ENCODE measurements around the gene WWP2.
"Not testable (repeated sequence)": the region's sequence is repeated elsewhere in the genome, so short reads cannot be mapped to it uniquely, and the experiment has no call there.

WWP2 gene

DNA sequence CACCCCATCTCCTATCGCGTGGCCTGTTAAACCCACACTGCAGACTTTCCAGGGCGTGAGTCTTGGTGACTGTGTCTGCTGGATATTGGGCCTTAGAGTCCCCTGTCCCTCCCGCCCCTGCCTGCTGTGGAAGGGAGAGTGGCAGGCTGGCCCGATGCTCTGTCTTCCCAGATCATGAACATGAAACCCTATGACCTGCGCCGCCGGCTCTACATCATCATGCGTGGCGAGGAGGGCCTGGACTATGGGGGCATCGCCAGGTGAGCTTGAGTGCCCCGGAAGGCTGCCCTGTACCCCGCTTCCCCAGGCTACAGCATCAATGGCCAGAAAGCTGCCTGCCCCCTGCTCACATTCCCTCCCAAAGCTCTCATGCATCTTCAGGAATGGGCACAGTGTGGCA lies 169.5 kb downstream of the WWP2 start:
- DNase-seq = no peak

DNA sequence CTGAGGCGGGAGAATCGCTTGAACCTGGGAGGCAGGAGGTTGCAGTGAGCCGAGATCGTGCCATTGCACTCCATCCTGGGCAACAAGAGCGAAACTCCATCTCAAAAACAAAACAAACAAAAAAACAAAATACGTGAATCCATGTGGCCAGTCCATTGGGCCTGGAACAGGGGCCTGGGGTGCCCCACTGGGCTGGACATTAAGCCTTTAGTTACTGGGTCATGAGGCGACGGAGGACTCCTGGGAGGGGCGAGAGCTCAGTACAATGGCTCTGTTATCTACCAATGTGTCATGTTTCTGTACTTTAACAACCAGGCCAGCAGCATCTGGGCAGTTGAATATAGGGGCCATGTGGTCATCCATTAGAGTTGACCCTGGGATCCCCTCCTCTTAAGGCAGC lies 170.1 kb downstream of the WWP2 start:
- no peak for DNase-seq

DNA sequence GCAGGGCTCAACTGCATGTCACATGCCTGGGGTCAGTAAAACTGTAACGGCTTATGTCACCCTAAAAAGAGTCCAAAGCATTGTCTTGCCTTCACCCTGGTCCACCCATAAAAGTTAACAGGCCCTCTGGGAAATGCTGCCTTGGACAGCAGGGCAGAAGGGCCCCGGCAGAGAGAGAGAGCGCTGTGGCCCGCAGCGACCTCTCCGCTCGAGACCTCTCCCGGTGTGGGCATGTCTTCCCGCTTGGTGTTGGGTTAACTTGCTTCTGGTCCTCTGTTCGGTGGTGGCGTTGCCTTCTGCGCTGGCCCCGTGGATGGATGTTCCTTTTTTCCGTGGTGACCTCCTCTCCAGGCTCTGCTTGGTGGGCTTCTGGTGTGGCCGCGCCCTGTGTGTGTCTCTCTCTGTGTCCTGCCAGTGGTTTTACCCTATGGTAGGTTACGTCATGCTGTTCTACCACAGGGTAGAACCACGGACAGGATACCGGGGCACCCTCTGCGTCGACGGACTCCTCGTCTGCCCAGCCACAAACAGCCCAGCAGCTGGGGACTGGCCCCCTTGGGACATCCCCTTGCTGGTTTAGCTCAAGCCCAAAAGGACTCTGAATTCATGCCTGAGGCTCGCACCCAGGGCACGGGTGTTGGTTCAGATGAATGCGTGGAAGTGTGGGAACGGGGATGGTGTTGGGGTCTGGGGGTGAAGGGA lies 170.7 kb downstream of the WWP2 start:
- no peak for DNase-seq

DNA sequence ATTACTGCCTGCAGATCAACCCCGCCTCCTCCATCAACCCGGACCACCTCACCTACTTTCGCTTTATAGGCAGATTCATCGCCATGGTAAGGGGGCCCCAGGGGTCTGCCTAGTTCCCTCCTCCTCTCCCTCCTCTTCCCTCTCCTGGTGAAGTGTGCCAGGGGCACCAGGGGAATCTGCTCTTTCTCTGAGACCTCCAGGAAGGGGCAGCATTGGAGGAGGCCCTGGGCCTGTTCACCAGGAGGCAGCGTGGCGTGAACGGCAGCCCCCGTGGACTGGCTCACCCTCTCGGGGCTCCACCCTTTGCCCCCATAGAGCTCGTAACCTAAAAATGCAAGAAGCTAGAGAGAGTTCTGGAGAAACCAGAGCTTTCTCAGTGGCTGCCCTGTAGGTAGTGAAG lies 171.9 kb downstream of the WWP2 start:
- no peak for DNase-seq

DNA sequence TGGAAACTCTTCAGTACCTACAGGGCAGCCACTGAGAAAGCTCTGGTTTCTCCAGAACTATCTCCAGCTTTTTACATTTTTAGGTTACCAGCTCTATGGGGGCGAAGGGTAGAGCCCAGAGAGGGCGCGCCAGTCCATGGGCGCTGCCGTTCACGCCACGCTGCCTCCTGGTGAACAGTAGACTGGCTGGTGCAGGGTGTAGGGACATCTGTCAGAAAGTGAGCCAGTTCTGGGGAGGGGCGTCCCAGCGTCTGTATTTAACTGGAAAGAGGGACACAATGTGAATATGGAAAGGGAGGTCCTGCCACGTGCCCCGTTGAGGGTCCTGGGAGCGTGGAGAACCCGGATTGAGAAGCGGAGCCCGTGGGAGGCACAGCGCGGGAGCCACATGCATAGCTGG lies 172.6 kb downstream of the WWP2 start:
- no peak for DNase-seq

DNA sequence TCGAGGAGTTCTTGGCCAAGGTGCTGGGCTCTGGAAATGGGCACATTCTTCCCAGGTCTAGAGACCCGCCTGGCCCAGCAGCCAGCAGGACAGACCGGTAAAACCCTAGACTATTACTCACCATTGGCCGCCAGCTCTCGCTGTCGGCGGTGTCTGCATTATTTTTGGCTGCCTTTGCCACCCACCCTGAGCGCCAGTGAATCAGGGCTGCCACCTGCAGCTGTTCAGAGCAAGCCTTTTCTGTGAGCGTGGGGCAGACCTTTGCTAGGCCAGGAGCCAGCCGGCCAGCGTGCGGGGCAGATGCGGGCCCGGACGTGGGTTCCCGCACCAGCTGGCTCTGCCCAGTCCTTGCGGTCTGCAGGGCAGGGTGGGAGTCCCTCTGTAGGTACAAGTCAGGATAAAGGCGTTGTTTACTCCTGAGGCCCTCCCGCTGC lies 173.2 kb downstream of the WWP2 start:
- DNase-seq = no peak

DNA sequence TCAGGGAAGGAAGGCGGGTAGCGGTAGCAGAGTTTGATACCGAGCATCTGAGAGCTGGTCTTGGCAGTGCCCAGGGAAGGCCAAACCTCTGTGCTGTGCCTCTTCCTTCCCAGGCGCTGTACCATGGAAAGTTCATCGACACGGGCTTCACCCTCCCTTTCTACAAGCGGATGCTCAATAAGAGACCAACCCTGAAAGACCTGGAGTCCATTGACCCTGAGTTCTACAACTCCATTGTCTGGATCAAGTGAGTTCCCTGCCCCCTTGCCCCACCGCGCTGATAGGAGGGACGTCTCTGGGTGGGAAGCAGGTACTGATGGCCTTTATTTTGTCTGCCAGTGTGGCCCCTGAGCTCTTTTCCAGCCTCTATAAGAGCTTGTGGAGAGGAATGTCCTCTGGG lies 173.6 kb downstream of the WWP2 start:
- no peak for DNase-seq

DNA sequence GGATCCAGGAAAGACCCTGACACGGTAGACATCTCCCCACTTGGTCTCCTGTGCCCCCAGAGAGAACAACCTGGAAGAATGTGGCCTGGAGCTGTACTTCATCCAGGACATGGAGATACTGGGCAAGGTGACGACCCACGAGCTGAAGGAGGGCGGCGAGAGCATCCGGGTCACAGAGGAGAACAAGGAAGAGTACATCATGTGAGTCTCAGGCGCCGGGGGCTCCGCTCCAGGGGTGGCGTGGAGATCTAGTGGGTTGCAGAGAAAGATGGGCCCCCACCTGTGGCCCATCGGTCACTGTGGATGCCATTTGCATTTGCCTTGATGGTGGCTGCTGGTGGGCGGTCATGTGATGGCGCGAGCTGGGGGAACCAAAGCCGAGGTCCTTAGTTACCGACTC lies 174.1 kb downstream of the WWP2 start:
- DNase-seq = no peak

DNA sequence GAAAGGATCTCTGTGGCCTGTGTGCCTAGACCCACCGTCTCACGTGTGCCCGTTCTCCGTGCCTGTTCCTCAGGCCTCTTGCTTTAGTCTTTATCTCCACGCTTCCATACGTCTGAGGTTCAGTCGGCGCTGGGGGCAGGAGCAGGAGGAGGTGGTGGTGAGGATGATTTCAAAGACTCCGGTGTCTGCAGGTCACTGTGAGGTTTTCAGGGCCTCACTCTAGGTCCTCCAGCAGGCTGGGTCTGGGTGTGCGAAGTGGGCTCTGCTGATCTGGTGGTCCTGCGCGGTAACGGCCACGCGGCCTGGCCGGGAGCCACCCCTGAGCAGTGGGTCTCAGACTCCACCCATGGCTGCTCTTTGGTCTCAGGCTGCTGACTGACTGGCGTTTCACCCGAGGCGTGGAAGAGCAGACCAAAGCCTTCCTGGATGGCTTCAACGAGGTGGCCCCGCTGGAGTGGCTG lies 174.6 kb downstream of the WWP2 start:
- no peak for DNase-seq

DNA sequence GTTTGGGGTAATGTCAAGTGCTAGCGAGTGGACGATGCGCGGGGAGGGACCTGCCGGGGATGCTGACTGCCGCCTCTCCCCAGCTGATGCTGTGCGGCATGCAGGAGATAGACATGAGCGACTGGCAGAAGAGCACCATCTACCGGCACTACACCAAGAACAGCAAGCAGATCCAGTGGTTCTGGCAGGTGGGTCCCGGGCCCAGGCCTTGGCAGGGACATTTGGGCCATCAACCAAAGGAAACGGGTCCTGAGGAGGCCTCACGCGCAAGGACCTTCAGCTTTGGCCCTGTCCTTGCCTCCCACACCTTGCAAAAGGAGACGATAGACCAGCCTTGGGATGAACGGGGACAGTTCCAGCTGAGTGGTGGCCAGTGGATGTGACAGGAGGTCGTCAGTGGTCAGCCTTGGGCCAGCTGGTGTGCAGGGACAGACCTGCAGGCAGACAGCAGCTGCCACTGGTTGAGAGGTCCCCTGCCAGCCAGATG lies 175.4 kb downstream of the WWP2 start:
- no peak for DNase-seq

DNA sequence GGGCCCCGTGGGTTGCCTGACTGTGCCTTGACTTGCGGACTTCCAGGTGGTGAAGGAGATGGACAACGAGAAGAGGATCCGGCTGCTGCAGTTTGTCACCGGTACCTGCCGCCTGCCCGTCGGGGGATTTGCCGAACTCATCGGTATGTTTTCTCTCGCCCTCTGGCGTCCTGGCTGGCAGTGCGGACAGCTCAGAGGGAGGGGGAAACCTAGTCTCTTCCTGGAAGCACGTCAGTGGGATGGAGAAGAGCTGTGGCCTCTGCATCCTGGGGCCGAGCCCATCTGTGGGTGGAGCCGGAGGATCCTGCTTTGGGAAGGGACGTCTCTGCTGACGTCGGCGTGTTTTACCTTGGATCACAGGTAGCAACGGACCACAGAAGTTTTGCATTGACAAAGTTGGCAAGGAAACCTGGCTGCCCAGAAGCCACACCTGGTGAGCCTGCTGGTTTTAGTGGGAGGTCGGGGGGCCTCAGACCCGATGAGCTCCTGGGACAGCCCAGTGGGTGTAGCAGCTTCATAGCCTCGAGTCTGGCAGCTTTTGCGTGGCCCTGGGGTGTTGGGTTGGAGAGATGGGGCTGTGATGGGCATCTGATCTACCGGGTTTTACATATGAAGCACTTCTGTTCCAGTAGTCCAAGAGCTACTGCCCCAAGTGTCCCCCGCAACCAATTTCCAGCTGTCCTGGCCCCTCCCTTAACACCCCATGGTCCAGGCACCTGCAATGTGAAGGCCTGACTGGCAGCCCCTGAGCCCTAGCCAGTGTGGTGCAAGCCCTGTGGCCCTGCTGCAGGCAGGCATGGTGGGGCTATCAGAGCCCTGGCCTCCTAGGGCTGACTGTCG lies 177.1 kb downstream of the WWP2 start:
- DNase-seq = no peak

DNA sequence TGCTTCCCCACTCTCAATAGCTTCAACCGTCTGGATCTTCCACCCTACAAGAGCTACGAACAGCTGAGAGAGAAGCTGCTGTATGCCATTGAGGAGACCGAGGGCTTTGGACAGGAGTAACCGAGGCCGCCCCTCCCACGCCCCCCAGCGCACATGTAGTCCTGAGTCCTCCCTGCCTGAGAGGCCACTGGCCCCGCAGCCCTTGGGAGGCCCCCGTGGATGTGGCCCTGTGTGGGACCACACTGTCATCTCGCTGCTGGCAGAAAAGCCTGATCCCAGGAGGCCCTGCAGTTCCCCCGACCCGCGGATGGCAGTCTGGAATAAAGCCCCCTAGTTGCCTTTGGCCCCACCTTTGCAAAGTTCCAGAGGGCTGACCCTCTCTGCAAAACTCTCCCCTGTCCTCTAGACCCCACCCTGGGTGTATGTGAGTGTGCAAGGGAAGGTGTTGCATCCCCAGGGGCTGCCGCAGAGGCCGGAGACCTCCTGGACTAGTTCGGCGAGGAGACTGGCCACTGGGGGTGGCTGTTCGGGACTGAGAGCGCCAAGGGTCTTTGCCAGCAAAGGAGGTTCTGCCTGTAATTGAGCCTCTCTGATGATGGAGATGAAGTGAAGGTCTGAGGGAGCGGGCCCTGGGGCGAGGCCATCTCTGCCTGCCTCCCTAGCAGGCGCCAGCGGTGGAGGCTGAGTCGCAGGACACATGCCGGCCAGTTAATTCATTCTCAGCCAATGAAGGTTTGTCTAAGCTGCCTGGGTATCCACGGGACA lies 177.9 kb downstream of the WWP2 start:
- DNase-seq = no peak

DNA sequence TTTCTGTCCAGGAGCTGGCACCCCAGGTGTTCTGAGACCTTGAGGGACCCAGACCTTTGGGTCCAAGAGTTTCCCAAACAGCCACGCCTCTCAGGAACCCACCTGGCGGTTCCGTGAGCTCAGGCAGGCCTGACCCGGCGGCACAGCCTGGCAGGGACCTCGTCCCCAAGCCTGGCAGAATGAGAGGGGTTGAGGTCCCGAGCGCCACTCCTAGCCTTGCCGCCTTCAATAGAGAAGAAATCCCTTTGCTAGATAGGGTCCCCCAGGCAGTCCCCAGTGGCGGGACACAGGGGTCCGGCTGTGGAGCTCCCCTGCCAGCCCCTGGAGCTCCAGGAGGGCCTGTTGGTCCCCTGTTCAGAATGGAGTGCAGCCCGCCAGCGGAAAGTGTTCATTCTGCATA lies 178.5 kb downstream of the WWP2 start:
- no peak for DNase-seq

DNA sequence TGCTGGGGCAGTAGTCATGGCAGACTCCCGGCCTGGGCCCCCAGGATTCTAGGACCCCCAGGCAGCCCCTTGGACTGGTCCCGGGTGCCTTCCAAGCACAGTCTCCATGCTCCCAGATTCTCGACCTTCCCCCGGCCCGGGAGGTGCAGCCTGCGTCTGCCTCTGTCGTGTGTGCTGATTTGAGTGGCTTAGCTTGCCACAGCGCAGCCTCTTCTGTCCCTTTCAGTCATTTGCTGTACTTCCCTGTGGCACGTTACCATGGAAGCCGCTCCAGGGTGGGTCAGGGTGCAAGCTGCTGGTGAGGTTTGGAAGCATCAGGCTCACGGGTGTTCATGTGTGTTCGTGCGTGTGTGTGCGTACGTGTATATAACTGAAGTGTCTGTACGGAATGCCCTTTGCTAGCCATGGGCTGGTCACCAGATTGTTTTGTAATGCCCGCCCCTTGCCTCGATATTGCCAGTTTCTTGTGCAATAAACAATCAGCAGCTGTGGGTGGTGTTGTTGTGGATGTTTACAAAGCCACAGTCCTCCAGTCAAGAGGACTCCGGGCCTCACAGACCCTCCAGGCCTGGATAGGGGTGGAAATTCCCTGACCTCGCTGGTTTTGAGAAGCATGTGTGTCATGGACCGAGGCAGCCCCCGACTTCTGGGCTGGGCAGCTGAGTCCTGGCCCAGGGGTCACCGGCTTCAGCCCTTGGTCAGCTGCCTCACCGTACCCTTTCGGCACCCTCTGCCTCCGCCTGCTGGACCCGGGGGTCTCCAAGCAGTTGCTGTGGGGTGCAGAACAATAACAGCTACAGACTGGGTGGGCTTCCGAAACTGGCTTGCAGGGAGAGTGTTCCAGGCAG lies 179.3 kb downstream of the WWP2 start:
- no peak for DNase-seq

DNA sequence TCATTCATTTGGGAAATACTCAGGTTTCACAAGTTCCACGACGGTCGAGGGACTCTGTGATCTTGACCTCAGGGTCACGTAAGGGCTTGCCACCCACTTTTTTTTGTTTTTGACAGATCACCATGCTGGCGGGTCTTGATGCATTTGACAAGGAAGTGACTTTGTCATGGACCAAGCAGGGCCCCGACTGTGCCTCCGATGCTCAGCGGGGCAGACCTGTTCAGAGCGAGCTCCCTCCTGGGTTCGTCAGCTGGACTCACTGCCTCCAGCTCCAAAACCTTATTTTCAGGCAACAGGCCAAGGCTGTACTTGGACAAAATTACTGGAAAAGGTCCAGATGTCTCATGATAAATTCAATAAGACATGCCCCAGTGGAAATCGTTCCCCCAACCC lies 180.0 kb downstream of the WWP2 start:
- no peak for DNase-seq

DNA sequence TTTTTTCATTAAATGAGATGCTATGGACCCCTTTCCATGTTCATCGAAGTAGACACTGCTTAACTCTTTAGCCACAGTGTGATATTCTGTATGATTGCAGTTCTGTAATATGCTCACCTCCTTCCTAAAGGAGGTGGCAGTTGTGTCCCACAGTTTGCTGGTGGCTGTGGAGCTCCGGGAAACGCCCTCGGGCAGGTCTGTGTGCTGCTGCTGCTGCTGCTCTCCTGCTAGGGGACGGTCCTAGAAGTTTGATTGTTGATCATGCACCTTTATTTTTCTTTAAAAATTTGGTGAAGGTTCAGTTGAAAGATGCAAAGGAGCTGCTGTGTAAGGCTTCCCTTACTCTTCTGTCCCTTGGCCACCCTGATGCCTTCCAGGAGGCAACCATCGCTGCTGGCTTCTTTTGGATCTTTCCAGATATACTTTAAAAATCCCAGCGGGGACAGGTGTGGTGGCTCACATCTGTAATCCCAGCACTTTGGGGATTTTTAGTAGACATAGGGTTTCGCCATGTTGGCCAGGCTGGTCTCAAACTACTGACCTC lies 180.6 kb downstream of the WWP2 start:
- no peak for DNase-seq

DNA sequence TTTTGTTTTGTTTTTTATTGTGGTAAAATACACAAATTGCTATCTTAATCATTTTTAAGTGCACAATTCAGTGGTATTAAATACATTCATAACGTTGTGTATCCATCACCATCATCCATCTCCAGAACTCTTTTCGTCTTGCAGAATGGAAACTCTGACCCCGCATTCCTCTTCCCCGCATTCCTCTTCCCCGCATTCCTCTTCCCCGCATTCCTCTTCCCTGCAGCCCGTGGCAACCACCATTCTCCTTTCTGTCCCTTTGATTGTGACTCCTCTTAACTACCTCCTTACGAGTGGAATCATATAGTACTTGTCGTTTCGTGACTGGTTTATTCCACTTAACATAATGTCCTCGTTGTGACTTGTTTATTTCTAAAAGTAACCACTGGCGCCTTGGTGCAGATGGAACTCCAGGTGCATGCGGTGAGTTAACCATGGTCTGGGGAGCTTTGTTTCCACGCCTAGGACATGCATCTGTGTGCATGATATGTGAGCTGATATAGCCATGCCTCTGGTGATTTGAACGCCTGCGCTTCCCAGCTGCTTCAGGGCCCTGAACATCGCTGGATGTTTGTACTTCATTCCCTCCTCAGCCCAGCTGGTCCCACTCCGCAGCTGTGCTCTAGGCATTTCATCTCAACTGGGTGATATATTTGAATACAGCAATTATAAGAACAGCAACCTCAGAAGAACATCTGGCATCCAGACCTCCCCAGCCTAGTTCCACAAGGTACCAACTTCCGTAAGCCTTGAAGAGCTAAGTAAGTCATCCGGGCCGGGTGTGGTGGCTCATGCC lies 181.3 kb downstream of the WWP2 start:
- not testable (repeated sequence) for DNase-seq

DNA sequence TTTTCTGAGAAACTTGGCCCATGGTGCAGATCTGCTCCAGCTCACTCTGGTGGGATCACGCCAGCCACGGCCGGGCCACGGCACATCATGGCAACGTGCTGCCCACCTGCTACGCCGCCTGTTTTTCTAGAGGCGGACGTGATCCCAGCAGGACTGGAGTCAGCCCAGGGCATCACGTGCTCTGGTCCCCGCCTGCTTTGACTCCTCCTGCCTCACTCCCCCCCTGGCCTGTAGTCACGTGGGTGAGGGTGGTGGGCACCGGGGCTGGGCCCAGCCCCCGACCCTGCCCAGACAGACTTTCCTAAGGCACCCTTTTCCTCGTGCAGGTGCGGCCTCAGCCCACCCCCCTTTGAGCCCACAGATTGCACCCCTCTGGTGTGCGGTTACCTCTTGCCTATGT lies 188.3 kb downstream of the WWP2 start:
- not testable (repeated sequence) for DNase-seq

DNA sequence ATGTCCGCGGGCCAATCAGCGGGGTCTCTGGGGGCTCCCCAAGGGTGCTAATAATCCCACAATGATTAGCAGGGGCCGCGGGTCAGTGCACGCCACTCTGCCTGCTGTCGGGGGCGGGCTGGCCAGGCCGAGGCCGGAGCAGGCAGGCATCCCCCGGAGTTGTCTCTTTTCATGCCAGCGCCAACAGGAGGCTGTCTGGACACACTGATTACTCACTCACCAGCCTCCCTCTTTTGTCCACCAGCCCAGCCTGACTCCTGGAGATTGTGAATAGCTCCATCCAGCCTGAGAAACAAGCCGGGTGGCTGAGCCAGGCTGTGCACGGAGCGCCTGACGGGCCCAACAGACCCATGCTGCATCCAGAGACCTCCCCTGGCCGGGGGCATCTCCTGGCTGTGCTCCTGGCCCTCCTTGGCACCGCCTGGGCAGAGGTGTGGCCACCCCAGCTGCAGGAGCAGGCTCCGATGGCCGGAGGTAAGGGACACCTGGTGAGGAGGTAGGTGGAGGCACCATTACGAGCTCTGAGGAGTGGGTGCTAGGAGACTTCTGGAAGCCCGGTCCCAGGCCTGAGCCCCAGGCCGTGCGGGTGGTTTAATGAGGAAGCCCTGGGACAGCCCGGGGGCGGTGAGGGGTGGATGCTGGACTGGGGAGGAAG lies 189.0 kb downstream of the WWP2 start, which contains the start of gene CLEC18A:
Gene CLEC18A (plus strand): TSS at position 318 of the 655 bp plus-strand sequence. CDS start 33 bp downstream, at position 351.
- DNase-seq = not testable (repeated sequence)

DNA sequence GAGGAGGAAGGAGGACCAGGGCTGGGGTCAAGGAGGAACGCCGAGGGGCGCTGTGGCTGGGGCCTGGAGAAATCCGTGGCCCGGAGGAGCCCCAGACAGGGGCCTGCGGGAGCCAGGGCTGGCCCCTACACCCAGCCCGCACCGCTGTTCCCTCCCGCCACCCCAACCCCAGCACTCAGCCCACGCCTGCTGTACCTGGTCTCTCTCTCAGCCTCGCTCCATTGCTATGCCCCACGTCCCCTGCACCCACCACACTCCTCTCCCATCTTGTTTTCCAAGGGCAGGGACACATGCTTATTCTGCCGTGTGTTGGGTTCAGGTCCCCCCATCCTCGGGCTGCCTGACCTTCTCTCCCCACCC lies 189.5 kb downstream of the WWP2 start:
- DNase-seq = not testable (repeated sequence)

DNA sequence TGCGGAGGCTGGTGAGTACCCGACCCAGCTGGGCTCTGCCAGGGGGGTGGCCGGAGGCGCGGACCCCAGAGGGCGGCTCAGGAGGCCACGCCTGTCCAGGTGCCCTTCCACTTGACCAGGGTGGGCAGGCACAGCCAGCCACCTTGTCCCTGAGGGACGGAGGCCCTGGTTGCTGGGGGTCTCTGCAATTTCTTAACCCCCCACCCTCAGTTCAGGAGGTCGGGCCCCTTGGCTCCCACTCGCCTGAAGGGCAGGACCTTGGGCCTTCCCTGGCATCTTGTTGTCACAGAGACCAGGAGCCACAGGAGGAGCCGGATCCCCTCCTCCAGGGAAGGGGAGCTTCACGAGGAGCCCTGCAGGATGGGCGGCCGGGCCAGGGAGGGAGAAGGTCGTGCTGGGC lies 190.0 kb downstream of the WWP2 start:
- DNase-seq = not testable (repeated sequence)

Data from NCI-H1092 (cell line).